OCI-LY7 (cell line): ENCODE results near the gene HS2ST1. TPM values are rescaled to one million over a fixed set of nuclear protein-coding genes. Genes with fewer than 3 reads are reported as not detected.

Experiments used
- BruUV-seq: library from RNA; stranded (reverse); fragments of 400-500 nt; replicated peaks from 2 replicates; lab custom pipeline; 2021; lab: Mats Ljungman, UMichigan
- CTCF ChIA-PET: fragments of 300-600 bp; sonication (Branson Sonifier 250); formaldehyde crosslinking; loops from one replicate; lab custom pipeline; 2022; ENCODE audit warnings: antibody characterized with exemption; ENCODE audit not compliant: unreplicated experiment; lab: Charles Lee
- POLR2A ChIA-PET: fragments of 300-600 bp; sonication (Branson Sonifier 250); formaldehyde crosslinking; loops from one replicate; lab custom pipeline; 2022; ENCODE audit warnings: antibody characterized with exemption; lab: Charles Lee
- DNase-seq: peaks from one replicate; pipeline ENCODE4 v3.0.0-alpha.2; 2015; ENCODE audit warnings: low spot score
- H2AFZ ChIP-seq: fragments of 200-600 bp; sonication (generic), shearing (Covaris generic); 2 replicates; pipeline ENCODE4 v1.6.1; 2014; ENCODE audit warnings: mild to moderate bottlenecking, antibody characterized with exemption, low read length, moderate library complexity
- H3K27ac ChIP-seq: fragments of 200-600 bp; sonication (generic); 2 replicates; pipeline ENCODE4 v1.5.1; 2014; ENCODE audit warnings: mixed run types, low read depth, mild to moderate bottlenecking, moderate library complexity, low read length, inconsistent platforms; ENCODE audit not compliant: poor library complexity, severe bottlenecking
- H3K36me3 ChIP-seq: fragments of 200-600 bp; sonication (generic); 2 replicates; pipeline ENCODE4 v1.6.1; 2014; ENCODE audit warnings: mild to moderate bottlenecking, antibody characterized with exemption, low read length, moderate library complexity, mixed read lengths; ENCODE audit not compliant: insufficient read depth
- H3K4me1 ChIP-seq: fragments of 200-600 bp; sonication (generic); 2 replicates; pipeline ENCODE4 v1.5.1; 2014; ENCODE audit warnings: mild to moderate bottlenecking, low read length; ENCODE audit not compliant: insufficient read depth, poor library complexity, severe bottlenecking
- H3K4me2 ChIP-seq: fragments of 200-600 bp; sonication (generic); 2 replicates; pipeline ENCODE4 v1.6.1; 2014; ENCODE audit warnings: mild to moderate bottlenecking, low read length
- H3K4me3 ChIP-seq: fragments of 200-600 bp; sonication (generic); 2 replicates; pipeline ENCODE4 v1.5.1; 2014; ENCODE audit warnings: mild to moderate bottlenecking, low read depth, low read length; ENCODE audit not compliant: poor library complexity, severe bottlenecking
- H3K79me2 ChIP-seq: fragments of 200-600 bp; sonication (generic); 2 replicates; pipeline ENCODE4 v1.6.1; 2016; ENCODE audit warnings: low read depth, mild to moderate bottlenecking, low read length, moderate library complexity, mixed read lengths; ENCODE audit not compliant: insufficient read depth
- H3K9me2 ChIP-seq: fragments of 200-600 bp; sonication (generic); 2 replicates; pipeline ENCODE4 v1.6.1; 2016; ENCODE audit warnings: mild to moderate bottlenecking, low read length, mixed read lengths; ENCODE audit not compliant: insufficient read depth
- H3K9me3 ChIP-seq: fragments of 200-600 bp; sonication (generic); 2 replicates; pipeline ENCODE4 v1.6.1; 2014; ENCODE audit warnings: mild to moderate bottlenecking, mixed run types, low read length, mixed read lengths
- H4K20me1 ChIP-seq: fragments of 200-600 bp; sonication (generic); 2 replicates; pipeline ENCODE4 v1.6.1; 2014; ENCODE audit warnings: mild to moderate bottlenecking, antibody characterized with exemption, low read length, moderate library complexity, mixed read lengths; ENCODE audit not compliant: insufficient read depth
- CTCF ChIP-seq: fragments of 200-600 bp; sonication (generic); conservative IDR thresholded peaks from 2 replicates; pipeline ENCODE4 v1.5.1; 2014; ENCODE audit warnings: mild to moderate bottlenecking, antibody characterized with exemption, low read length, moderate library complexity, mixed read lengths
- EZH2phosphoT487 ChIP-seq: fragments of 200-600 bp; sonication (generic); IDR thresholded peaks from 2 replicates; pipeline ENCODE4 v1.6.1; 2018; ENCODE audit warnings: low read depth, borderline replicate concordance, mild to moderate bottlenecking, mixed run types, antibody characterized with exemption, low read length, moderate library complexity, mixed read lengths
- intact Hi-C: fragments of 100-400 bp; cut with micrococcal nuclease; formaldehyde crosslinking; loops from one replicate; pipeline ENCODE4 v1.10.0; 2022; ENCODE audit not compliant: unreplicated experiment
- total RNA-seq, 2 experiments: library from RNA; depleted of rRNA in 1 of 2; stranded (reverse); fragments of >200 nt in 1 of 2; shearing (Covaris generic) in 1 of 2; gene quantifications; 2 replicates each; pipeline ENCODE4 v1.2.3, GENCODE V29; 2014 to 2022

Gene HS2ST1
- total RNA-seq, 2 experiments from 2014 or later = 20.9 to 63.7 TPM

DNA sequence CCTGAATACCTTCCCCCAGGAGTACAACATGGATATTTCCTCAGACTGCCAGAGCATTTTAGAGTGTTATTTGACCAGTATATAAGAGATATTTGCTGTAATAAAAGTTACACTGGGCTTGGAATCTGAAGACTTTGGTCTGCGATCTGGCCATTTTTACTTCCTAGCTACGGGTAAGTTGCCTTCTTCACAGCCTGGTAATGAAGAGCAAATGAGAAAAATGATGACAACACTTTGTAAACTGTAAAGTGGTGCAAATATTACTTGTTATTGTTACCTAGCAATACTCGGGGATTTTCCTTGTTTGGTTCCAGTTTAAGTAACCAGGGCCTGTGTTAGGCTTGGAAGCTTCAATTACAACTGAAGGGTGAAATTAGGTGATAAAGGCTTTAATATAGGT is 233.4 kb downstream of the HS2ST1 start:
- H3K4me3 ChIP-seq = no peak overlapping the region
- H3K79me2 ChIP-seq = no peaks in the 10 kb centered on the region
- peaks cover 19% of the 10 kb centered on the region for H3K4me1 ChIP-seq
- no TSS peak for BruUV-seq
- H4K20me1 ChIP-seq = no peaks in the 10 kb centered on the region
- no peak overlapping the region for H3K27ac ChIP-seq
- H3K9me3 ChIP-seq = no peaks in the 10 kb centered on the region
- H2AFZ ChIP-seq = no peak overlapping the region
- DNase-seq = no peak
- TF ChIP-seq CTCF (no peak), EZH2phosphoT487 (no peak)
- H3K4me2 ChIP-seq = no peak overlapping the region
- intact Hi-C loops = no loop called here
- ChIA-PET POLR2A (no interaction called here), CTCF (no interaction called here)
- H3K36me3 ChIP-seq = no peaks in the 10 kb centered on the region
- H3K9me2 ChIP-seq = no peaks in the 10 kb centered on the region

- BruUV-seq = no TSS peak
Observed at GRCh38 chr1:87148661-87149060, 234.2 kb downstream of the HS2ST1 start.

More at GRCh38 chr1:87148661-87149060, 234.2 kb downstream of the HS2ST1 start:
- H3K36me3 ChIP-seq = no peaks in the 10 kb centered on the region
- H3K4me2 ChIP-seq = no peak overlapping the region
- no peaks in the 10 kb centered on the region for H4K20me1 ChIP-seq
- intact Hi-C loops = no loop called here
- no peak for DNase-seq
- TF ChIP-seq CTCF (no peak), EZH2phosphoT487 (no peak)
- no peak overlapping the region for H3K4me3 ChIP-seq
- peaks cover 19% of the 10 kb centered on the region for H3K4me1 ChIP-seq
- H3K9me2 ChIP-seq = no peaks in the 10 kb centered on the region
- H2AFZ ChIP-seq = no peak overlapping the region
- H3K9me3 ChIP-seq = no peaks in the 10 kb centered on the region
- POLR2A ChIA-PET = no interaction called here
- CTCF ChIA-PET = no interaction called here
- no peak overlapping the region for H3K27ac ChIP-seq
- no peaks in the 10 kb centered on the region for H3K79me2 ChIP-seq
